ENCODE measurements around the gene HOOK2. TPM values are rescaled to one million over a fixed set of nuclear protein-coding genes. Genes with fewer than 3 reads are reported as not detected.

HOOK2 gene
- total RNA-seq, 1 experiment from 2014 or later: 17.8 TPM

DNA sequence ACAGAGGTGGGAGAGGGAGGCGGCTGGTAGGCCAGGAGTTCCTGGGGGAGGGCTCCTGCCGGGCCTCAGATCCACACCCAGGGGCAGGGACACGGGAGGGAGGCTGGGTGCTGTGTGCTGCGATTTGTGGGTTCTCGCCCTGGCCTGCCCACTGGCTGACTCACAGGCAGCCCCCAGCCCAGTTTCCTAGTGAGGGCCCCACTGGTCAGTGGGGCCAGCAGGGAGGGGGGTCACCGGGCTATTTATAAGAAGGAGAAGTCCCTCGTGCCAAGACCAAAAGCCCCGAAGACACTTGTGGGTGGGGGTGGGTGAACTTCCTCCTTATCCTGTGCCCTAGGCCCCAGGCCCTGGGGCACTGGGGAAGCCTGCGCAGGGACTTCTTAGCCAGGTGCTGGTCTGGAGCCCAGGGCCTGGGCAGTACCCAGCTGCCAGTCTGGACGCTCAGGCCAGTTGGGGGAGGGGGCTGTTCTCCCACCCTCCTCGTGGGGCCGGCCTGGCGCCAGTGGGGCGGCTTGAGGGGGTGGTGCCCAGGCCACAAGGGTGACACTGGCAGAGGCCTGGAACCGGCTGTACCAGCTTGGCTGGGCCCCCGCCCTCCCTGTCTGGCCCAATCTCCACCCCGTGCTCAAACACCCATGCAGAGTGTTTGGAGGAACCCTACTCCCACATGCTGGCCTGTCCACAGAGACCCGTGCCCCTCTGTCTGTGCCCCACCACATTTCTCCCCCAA, 11.0 kb upstream of the HOOK2 start:
- DNase-seq (ENCODE audit: low read depth): no peak
- in situ Hi-C loops (cut with HindIII; ENCODE audit: low pct_unique_long_range_greater_than_20kb, low sequenced_read_pairs): no loop called here

DNA sequence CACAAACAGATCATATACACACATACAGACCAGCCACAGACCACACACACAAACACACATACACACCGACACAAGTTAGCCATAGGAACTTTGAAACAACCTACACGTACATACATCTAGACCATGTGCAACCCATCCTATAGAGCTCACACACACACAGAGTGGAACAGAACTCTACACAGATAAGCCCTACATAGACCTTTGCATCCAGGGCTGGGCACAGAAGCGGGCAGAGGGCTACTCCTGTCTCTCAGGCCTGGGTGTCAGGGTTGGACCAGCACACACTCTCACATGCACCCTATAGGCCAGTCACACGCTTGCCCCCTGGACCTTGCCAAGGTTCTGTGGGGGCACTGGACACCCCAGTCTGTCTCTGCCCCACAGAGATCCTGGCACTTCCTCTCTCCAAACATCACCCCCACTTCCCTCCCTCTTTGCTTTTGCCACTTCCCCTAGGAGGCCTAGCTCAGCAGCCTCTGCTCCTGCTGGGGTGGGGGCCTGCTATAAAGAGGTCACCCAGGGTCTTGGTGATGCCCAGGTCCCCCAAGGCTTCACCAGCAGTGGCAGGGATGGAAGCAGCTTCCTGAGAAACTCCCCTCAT, 10.2 kb upstream of the HOOK2 start:
- no peak for DNase-seq (ENCODE audit: low read depth)
- in situ Hi-C loops (cut with HindIII; ENCODE audit: low pct_unique_long_range_greater_than_20kb, low sequenced_read_pairs): no loop called here

DNA sequence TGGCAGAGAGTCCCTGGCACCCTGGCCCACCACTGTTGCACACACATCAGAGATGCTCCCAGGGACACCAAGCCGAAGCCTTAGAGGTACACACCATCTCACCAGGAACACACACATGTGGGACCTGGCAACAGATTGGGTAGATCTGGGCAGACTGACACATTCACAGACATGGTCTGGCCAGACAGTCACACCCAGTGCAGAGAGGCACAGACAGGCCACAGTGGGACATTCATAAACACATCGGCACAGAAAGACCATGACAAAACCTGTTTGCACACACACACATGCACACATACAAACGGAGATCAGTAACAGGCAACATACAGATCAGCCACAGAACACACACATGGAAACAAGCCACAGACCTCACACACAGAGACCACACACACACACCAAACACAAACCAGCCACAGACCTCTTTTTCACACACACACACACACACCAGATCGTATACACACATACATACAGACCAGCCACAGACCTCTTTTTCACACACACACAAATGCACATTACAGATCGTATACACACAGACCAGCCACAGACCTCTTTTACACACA, 9.6 kb upstream of the HOOK2 start:
- no peak for DNase-seq (ENCODE audit: low read depth)
- in situ Hi-C loops (cut with HindIII; ENCODE audit: low pct_unique_long_range_greater_than_20kb, low sequenced_read_pairs): no loop called here

DNA sequence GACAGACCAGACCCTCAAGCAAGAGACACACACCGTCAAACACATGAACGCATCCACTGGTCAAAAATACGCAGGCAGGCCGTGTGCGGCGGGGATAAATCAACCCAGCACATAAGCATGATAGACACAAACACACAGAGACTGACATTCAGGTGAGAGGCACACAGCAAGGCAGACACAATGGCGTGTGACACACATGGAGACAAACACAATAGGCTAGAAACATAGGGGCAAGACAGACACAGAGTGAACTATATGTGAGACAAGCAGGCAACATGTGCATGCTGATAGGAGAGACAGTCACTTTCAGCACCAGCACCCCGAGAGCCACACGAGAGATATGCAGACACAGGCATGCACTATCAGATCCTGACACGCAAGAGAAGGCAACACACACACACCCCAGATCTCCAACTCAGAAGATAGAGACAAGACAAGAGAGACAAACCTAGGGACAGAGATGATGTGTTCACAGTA, 9.1 kb upstream of the HOOK2 start:
- in situ Hi-C loops (cut with HindIII; ENCODE audit: low pct_unique_long_range_greater_than_20kb, low sequenced_read_pairs): no loop called here
- DNase-seq (ENCODE audit: low read depth): no peak

DNA sequence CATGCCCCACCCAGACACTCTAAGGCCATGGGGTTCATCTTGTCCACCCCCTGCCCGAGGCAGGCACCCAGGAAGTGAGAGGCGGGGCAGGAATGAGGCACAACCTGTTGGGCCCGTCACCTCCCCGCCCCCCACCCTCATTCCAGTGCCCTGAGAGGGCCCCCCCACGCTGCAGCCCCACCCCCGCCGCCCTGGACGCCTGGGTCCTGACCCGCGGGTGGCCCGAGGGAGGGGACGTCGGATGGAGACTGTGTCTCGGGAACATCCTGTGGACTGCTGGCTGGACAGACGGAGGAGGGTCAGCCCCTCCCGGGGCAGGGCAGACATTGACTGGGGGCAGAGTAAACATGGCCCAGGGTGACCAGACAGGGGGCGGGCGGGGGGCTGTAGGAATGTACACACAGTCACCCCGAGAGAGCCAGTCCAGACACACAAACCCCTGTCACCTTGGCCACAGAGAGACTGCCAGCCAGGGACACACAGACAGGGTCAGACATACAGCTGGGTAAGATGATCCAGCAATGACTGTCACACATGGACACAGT, 8.6 kb upstream of the HOOK2 start:
- peak; percentile 72 for DNase-seq (ENCODE audit: low read depth)
- in situ Hi-C loops (cut with HindIII; ENCODE audit: low pct_unique_long_range_greater_than_20kb, low sequenced_read_pairs): no loop called here

DNA sequence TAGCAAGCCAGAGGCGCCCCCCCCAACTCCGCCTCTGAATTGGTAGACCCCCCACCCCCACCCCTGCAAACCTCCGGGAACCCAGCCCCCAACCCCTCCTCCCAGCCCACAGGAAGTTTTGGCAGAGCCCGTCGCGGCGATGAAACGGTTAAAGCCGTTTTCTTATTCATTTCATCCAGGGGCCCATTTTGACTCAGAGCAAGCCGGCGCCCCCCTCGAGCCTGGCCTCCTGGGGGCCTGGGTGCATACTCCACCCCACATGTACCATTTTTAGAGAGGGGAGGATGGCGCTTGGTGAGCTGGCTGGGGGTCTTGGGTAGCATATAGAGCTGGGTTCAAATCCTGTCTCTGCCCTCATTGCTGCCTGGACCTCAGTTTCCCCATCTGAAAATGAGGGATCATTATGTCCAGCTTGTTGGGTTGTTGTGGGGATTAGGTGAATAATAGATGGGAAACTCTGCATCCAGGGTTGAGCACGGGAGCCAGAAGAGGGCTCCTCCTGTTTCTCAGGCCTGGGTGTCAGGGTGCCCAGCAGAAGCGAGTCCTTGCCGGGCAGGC, 8.0 kb upstream of the HOOK2 start:
- in situ Hi-C loops (cut with HindIII; ENCODE audit: low pct_unique_long_range_greater_than_20kb, low sequenced_read_pairs): no loop called here
- DNase-seq (ENCODE audit: low read depth): no peak

DNA sequence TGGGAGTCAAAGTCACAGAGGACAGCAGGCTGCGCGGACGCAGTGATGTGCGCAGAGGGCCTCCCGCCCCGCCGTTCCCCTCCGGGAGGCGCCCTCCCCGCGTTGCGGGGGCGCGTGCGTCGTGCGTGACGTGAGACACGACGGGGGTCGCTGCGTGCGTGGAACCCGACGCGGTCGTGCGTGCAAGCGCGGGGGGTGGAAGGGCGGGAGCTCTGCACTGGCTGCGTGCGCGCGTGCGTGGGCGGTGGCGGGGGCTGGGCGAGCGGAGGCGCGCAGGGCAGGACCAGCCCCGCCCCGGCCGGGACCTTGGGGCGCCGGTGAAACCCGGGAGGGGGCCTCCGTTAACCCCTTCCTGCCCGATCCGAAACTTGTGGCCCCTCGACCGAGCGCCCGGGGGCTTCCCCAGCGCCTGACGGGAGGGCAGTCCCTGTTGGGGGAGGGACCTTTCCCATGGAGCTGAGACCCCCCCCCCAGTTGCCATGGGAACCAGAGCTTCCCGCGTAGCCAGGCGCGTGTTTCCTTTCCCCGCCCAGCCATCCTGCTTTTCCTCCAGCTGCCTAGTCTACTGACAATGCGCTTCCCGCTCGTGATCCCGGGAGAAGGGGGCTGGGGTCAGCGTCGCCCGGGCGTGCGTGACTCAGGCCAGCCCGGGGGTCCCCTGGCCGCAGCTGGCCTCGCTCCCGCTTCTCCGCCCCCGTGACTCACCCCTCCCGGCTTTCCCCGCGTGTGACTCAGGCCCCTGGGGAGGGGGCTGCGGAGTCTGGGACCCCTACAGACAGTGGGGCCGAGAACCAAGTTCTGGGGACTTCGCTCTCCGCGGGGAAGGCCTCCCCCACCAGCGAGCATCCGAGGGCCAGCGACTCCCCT, 7.3 kb upstream of the HOOK2 start:
- DNase-seq (ENCODE audit: low read depth): peak; percentile 89
- in situ Hi-C loops (cut with HindIII; ENCODE audit: low pct_unique_long_range_greater_than_20kb, low sequenced_read_pairs): no loop called here

DNA sequence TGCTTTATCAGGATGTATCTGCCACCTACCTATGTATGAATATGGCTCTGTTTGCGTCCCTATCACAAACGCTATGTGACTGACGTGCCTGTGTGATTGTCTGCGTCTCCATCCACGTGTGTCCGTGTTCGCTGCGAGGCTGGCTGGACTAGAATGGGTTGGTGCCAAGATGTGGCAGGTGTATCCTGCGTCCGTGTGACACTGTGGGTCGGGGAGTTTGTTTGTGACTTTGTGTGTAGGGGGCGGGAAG, 6.7 kb upstream of the HOOK2 start:
- in situ Hi-C loops (cut with HindIII; ENCODE audit: low pct_unique_long_range_greater_than_20kb, low sequenced_read_pairs): no loop called here
- no peak for DNase-seq (ENCODE audit: low read depth)

DNA sequence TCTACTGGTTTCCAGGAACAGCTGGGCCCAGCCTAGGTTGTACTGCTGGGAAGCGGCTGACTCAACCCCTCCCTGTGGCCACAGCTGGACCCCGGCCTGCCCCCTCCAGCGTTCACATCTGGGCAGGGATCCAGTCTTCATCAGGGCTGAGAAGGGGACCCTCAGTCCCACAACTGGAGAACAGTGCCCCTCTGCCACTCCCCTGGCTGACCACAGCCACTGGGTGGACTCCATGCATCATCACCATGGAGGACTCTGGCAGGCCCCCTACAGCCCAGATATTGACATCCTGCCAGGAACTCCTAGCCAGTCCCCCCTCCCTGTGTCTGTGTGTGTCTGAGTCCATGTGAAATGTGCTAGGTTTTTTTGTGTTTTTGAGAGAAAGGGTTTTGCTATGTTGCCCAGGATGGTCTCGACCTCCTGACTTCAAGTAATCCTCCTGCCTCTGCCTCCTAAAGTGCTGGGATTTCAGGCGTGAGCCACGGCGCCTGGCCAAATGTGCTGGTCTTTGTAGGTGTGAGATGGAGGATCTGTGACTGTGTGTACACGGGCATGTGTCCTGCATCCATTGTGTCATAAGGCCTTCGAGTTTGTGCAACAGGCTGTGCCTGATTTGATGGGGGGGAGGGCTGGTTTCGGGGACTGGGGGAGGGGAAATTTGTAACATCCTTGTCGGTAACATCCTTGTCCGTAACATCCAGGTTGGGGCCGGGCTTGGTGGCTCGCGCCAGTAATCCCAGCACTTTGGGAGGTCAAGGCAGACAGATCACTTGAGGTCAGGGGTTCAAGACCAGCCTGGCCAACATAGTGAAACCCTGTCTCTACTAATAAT, 4.0 kb upstream of the HOOK2 start:
- peak; percentile 59 for DNase-seq (ENCODE audit: low read depth)
- in situ Hi-C loops (cut with HindIII; ENCODE audit: low pct_unique_long_range_greater_than_20kb, low sequenced_read_pairs): no loop called here

DNA sequence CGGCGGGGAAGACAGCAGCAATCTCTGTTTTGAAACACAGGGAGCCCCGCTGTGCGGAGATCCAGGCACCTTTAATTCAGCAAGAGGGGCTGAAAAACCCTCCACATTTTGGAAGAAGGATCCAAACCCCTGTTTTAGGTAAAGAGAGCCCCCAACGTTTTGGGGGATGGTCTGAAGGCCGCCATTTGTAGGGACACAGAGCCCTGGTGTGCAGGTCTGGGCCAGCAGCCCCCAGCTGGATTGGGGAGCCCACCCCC, 3.5 kb upstream of the HOOK2 start:
- DNase-seq (ENCODE audit: low read depth): no peak
- in situ Hi-C loops (cut with HindIII; ENCODE audit: low pct_unique_long_range_greater_than_20kb, low sequenced_read_pairs): no loop called here

DNA sequence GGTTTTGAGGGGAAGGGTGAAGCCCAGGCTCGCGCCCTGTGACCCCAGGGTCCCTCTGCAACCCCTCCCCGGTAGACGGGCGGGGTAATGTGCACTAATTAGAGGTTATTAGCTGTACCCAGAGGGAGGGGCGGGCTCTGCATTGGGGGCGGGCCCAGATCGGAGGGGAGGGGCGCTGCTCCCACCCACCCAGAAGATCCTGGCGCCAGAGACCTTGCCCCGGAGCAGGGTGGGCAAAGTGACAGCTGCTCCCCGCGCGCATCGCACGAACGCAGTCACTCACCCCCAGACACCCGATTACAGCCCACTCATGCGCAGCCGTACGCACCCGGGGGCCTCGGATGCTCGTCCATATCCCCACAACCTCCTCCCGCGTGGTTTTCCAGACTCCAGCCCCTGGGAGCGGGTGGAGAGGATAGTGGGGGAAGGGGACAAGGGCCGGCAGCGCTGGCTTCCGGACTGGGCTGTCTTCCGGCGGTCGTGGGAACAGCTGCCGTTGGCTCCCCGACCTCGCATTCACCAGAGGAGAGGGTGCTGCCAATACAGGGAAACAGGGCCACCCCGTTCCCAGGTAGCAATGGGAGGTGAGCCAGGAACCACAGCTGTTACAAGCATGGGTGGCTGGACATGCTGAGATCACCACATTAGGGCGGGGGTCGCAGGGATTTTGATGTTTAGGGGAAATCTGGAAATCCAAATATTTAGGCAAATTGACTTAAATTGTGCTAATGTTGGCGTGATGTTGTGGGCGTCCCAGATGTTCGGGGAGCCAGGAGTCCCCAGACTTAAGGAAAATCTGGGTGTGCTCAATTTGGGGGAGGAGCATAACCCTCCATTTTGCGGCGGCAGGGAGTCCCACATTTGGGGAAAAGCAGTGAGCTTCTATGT, 2.9 kb upstream of the HOOK2 start:
- DNase-seq (ENCODE audit: low read depth): peak; percentile 65
- in situ Hi-C loops (cut with HindIII; ENCODE audit: low pct_unique_long_range_greater_than_20kb, low sequenced_read_pairs): no loop called here

DNA sequence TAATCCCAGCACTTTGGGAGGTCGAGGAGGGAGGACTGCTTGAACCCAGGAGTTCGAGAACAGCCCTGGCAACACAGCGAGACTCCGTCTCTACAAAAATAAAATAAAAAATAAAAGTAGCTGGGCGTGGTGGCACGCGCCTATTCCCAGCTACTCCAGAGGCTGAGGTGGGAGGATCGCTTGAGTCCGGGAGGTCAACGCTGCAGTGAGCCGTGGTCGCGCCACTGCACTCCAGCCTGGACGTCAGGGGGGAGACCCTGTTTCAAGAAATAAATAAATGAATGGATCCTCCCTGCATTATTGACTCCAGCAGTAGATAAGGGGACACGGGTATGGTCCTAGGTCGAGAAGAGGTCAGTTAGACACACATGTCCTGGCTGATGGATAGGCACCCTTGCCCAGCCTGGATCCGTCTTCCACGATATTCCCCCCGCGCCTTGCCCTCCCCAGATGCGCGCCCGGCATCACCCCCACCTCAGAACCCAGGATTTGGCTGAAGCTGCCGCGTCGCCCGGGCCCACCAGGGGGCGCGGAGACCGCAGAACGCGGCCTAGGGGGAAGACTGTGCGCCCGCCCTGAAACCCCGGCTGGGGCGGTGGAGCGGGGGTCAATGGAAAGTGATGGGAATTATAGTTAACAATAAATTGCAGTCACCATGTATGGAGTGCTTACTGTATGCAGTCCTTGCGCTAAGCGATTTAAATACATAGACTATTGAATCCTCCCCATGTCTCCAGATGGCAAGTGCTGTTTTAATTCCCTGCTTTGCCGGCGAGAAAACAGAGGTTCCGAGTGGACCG, 2.1 kb upstream of the HOOK2 start:
- DNase-seq (ENCODE audit: low read depth): peak; percentile 74
- in situ Hi-C loops (cut with HindIII; ENCODE audit: low pct_unique_long_range_greater_than_20kb, low sequenced_read_pairs): no loop called here

DNA sequence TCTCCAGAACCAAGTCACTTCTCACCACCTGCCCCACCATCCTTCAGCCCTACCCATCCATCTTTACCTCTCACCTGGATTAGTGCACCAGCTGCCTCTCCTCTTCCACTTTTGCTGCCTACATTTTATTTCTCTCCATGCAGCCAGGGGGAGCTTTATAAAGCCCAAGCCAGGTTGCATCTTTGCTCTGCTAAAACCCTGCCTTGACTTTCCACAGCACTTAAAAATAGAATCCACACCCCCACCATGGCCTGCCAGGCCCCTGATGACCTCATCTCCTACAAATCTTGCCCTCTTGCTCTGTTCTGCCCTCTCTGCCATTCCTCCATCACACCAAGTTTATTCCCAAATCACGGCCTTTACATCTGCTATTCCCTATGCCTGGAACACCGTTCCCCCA, 1.8 kb downstream of the HOOK2 start:
- in situ Hi-C loops (cut with HindIII; ENCODE audit: low pct_unique_long_range_greater_than_20kb, low sequenced_read_pairs): no loop called here
- DNase-seq (ENCODE audit: low read depth): no peak

DNA sequence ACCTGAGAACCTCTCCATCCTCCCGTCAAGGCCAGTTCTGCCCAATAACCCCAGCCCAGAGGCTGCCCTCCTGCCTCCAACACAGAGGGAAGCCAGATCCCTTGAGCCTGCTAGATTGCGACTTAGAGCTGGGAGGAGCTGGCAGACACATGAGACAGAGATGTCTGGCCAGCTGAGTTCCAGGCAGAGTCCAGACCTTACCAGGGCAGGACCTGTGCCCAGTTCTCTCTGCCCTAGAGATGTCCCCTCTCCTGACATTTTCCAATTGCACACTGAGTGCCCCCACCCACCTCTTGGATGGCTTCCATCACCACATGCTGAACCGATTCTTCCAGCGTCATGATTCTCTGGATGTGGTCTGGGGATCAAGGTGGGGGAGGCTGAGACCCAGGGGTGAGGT, 3.0 kb downstream of the HOOK2 start:
- in situ Hi-C loops (cut with HindIII; ENCODE audit: low pct_unique_long_range_greater_than_20kb, low sequenced_read_pairs): no loop called here
- no peak for DNase-seq (ENCODE audit: low read depth)

DNA sequence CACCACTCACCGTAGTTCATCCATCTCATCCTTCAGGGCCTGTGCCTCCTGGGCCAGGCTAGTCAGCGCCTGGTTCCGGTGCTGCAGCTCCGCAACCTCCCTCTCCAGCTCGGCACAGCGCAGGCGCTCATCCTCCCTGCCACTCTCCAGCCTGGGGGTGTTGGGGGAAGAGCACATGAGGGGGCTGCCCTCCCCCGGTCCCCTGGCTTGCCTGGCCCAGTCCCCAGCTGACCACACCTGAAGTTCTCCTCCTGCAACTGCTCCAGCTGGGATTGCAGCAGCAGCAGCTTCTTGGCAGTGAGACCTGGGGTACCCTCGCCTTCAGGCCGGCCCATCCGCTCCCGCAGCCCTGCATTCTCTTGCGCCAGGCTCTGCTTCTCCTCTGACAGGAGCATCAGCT, 4.4 kb downstream of the HOOK2 start:
- no peak for DNase-seq (ENCODE audit: low read depth)
- in situ Hi-C loops (cut with HindIII; ENCODE audit: low pct_unique_long_range_greater_than_20kb, low sequenced_read_pairs): no loop called here

DNA sequence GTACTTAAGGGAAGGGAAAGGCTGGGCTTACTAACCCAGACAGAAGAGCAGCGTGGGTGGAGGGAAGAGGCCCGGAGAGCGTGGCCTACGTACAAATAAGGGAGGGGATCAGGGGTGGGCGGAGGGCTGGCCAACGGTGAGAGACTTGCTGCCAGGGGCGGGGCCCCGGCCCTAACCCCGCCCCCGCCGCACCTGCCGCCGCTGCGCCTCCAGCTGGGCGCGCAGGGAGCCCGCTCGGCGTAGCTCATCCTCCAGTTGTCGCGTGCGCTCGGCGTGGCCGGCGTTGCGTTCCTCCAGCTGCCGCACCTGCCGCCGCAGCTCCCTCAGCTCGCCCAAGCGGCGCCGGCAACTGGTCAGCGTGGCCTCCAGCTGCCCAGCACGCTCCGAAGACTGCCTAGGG, 5.7 kb downstream of the HOOK2 start:
- in situ Hi-C loops (cut with HindIII; ENCODE audit: low pct_unique_long_range_greater_than_20kb, low sequenced_read_pairs): no loop called here
- no peak for DNase-seq (ENCODE audit: low read depth)

DNA sequence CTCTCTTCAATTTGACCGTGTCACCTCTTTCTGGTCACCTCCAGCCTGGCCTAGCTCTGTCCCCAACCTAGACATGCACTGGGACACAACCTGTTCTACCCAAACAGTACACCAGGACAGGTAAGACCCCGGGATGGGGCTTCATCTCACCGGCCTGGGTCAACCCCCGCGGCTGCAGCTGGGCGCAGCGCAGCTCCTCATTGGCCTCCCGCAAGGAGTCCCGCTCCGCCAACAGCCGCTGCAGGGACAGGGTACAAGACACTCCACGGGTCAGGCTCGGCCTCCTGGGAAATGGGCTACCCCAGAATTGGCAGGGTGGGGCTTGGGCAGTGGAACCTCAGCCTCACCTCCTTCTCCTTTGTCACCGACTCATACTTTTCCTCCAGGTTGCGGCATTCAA, 7.7 kb downstream of the HOOK2 start:
- in situ Hi-C loops (cut with HindIII; ENCODE audit: low pct_unique_long_range_greater_than_20kb, low sequenced_read_pairs): no loop called here
- no peak for DNase-seq (ENCODE audit: low read depth)
